ENCODE results near the gene NPM3. TPM values are rescaled to one million over a fixed set of nuclear protein-coding genes. Genes with fewer than 3 reads are reported as not detected.

NPM3 gene
- total and polyA plus RNA-seq, 2 of the 4 experiments (the other 2 are of a cell fraction) = 84.1 to 112 TPM

- Histone ChIP-seq H4K91ac (ENCODE audit: insufficient read depth, low read depth, low read length) (no peak overlapping the region), H3K9me1 (ENCODE audit: insufficient read depth, low read length) (no peaks in the 10 kb centered on the region; the same call in 1 of the 2 replicates), H3K79me1 (ENCODE audit: low read depth in 1 of 2, low read length in 2 of 2) (no peaks in the 10 kb centered on the region), H3K14ac (replicated peaks; ENCODE audit: low read depth, low read length) (no peak overlapping the region), H2BK5ac (ENCODE audit: low read depth, low read length, poor library complexity, severe bottlenecking) (no peak overlapping the region), H3K9me3 (ENCODE audit: control insufficient read depth, insufficient read depth, low read length) (no peaks in the 10 kb centered on the region), H2BK15ac (ENCODE audit: low read depth, low read length) (no peak overlapping the region), H3K4me3 (ENCODE audit: insufficient read depth, low read depth, low read length) (no peak overlapping the region), H3K4me2 (ENCODE audit: low read depth, low read length) (no peak overlapping the region), H3K18ac (ENCODE audit: low read depth, low read length) (no peak overlapping the region), H3K36me3 (ENCODE audit: control insufficient read depth, insufficient read depth, low read length) (no peaks in the 10 kb centered on the region), H3K56ac (ENCODE audit: extremely low read depth, insufficient read depth, low read length) (no peak overlapping the region), H3K4me1 (ENCODE audit: control insufficient read depth, insufficient read depth, low read length) (no peaks in the 10 kb centered on the region), H2AK5ac (ENCODE audit: low read depth, low read length) (no peak overlapping the region), H2AFZ (replicated peaks; ENCODE audit: low read length, poor library complexity) (no peak overlapping the region), H3K27me3 (ENCODE audit: control insufficient read depth, insufficient read depth, low read length) (peaks cover 73% of the 10 kb centered on the region), H4K5ac (ENCODE audit: low read depth, low read length) (no peak overlapping the region), H4K8ac (ENCODE audit: low read depth in 2 of 2, low read length in 2 of 2) (no peak overlapping the region), H2AK9ac (replicated peaks; ENCODE audit: low read depth, low read length, poor library complexity) (no peak overlapping the region), H4K20me1 (ENCODE audit: insufficient read depth, low read length) (no peaks in the 10 kb centered on the region), H3K27ac (ENCODE audit: insufficient read depth, low read length) (no peak overlapping the region), H3K4ac (ENCODE audit: low read depth, low read length) (no peak overlapping the region), H2BK20ac (ENCODE audit: low read depth, low read length) (no peak overlapping the region), H3K9ac (ENCODE audit: low read depth, low read length) (no peak overlapping the region), H2BK120ac (ENCODE audit: low read depth, low read length) (no peak overlapping the region), H3K23ac (ENCODE audit: low read depth, low read length) (no peak overlapping the region)
- DNase-seq = no peak
- WGBS, 2 experiments (ENCODE audit: extremely low coverage in 2 of 2, insufficient read length in 1 of 2) = 14% methylated on average over 5 of the region's 12 CpGs; no CpG with 5 or more reads in 1 of the 2 experiments
- intact Hi-C loops (cut with micrococcal nuclease) = no loop called here
- TF ChIP-seq FOS (IDR thresholded peaks at IDR 0.05; ENCODE audit: low read depth, low read length) (no peak), SMC3 (IDR thresholded peaks at IDR 0.05; ENCODE audit: low read depth, low read length) (no peak), RFX5 (IDR thresholded peaks at IDR 0.05; ENCODE audit: low read depth, low read length) (no peak), RCOR1 (IDR thresholded peaks at IDR 0.05; ENCODE audit: insufficient replicate concordance, low read length) (no peak), NFE2L2 (IDR thresholded peaks at IDR 0.05; ENCODE audit: low read depth, low read length) (no peak), ELK1 (IDR thresholded peaks at IDR 0.05; ENCODE audit: borderline replicate concordance, low read depth, low read length) (no peak), MAFK (IDR thresholded peaks at IDR 0.05; ENCODE audit: low read depth, low read length) (no peak), POLR2A (IDR thresholded peaks at IDR 0.05; ENCODE audit: low read depth, low read length) (no peak), RAD21 (IDR thresholded peaks at IDR 0.05; ENCODE audit: low read length) (no peak), BHLHE40 (IDR thresholded peaks at IDR 0.05; ENCODE audit: low read depth, low read length) (no peak)
- BruUV-seq (replicated peaks) = no TSS peak
- dilution Hi-C loops (cut with HindIII; ENCODE audit: low sequenced_read_pairs, unreplicated experiment) = no loop called here
- CTCF ChIA-PET = no interaction called here
- in situ Hi-C loops (cut with MboI; ENCODE audit: low sequenced_read_pairs) = no loop called here
- POLR2A ChIA-PET (ENCODE audit: unreplicated experiment) = no interaction called here
- ATAC-seq (ENCODE audit: low read depth) = no peak
Measured at GRCh38 chr10:101759309-101760247, 23.7 kb downstream of the NPM3 start.
